Measurements from ENCODE around the gene CELA2B.

DNA sequence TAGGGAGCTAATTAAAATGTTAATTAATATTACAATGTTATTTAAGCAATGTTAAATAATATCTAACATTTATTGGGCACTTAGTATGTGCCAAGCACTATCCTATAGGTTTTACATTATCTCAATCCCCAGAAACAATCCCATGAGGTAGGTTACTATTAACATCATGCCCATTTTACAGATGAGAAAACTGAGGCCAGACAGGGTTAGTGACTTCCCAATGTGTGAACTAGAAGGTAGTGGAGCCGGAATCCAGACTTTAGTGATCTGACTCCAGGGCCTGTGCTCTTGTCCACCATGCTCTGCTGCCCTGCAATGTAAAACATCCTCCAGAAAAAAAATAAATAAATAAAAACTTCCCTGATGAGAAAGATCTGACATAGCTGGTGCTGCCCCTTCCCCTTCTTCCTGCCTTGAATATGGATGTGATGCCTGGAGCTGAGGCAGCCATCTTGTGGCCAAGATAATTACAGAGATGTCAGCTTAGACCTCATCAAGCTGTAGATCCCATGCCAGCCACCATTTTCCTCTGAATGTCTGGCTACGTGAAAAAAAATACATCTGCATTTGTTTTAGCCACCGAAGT lies 26.9 kb upstream of the CELA2B start:
- TF ChIP-seq CTCF (IDR thresholded peaks at IDR 0.05), result no peak
- TF ChIP-seq POLR2A (IDR thresholded peaks at IDR 0.05), result no peak
